BJ (cell line): ENCODE measurements around the gene UCP2. TPM values are rescaled to one million over a fixed set of nuclear protein-coding genes. Genes with fewer than 3 reads are reported as not detected.

Source experiments
- CTCF ChIA-PET: fragments of 350-600 bp; formaldehyde crosslinking; extraction: SDS; loops from one replicate; lab custom pipeline; 2021; ENCODE audit warnings: antibody characterized with exemption, inconsistent platforms; lab: Yijun Ruan, JAX
- POLR2A ChIA-PET: fragments of 300-600 bp; sonication (Branson Sonifier 250); formaldehyde crosslinking; extraction: SDS; loops from one replicate; lab custom pipeline; 2021; ENCODE audit warnings: antibody characterized with exemption; lab: Charles Lee
- DNase-seq: peaks from one replicate; pipeline ENCODE4 v3.0.0-alpha.2; 2011; ENCODE audit warnings: low read depth
- H3K27me3 ChIP-seq: 2 replicates; pipeline ENCODE4 v1.6.0; 2011; ENCODE audit warnings: low read length; ENCODE audit not compliant: control insufficient read depth, insufficient read depth
- H3K36me3 ChIP-seq: 2 replicates; pipeline ENCODE4 v1.5.1; 2011; ENCODE audit warnings: low read length; ENCODE audit not compliant: control insufficient read depth, insufficient read depth
- H3K4me3 ChIP-seq: 2 replicates; pipeline ENCODE4 v1.5.1; 2011; ENCODE audit warnings: low read depth, mild to moderate bottlenecking, control low read depth, low read length
- polyA plus RNA-seq: library from polyadenylated mRNA; depleted of rRNA; stranded (reverse); fragments of >200 nt; gene quantifications from 2 replicates; pipeline ENCODE4 v1.2.3, GENCODE V29; 2011
- TF ChIP-seq, protein P1 (sequence below): IDR thresholded peaks from 2 replicates; pipeline ENCODE4 v1.5.1; 2011; ENCODE audit warnings: low read depth, mild to moderate bottlenecking, control low read depth, inconsistent platforms, low read length, moderate library complexity; ENCODE audit not compliant: insufficient read depth

The UCP2 gene
- polyA plus RNA-seq, 1 experiment, result 26.6 TPM

DNA sequence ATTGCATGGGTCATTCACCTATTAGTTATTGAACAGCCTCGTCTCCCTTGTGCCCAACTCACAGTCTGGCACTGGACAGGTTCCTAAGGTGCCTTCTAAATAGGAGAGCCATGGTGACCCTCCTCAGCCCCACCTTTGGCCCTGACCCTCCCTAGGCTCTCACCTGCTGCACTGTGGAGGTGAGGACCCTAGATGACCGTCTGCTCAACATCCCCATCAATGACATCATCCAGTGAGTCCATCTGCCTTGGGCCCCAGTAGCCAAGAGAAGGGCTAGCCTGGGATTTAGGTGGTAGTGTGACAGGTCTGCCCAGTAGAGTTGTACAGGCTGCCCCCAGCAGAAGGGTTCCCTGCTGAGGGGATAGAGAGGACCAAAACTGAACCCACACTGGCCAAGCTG, 13.6 kb downstream of the UCP2 start:
- Histone ChIP-seq H3K4me3 (no peak overlapping the region), H3K36me3 (no peaks in the 10 kb centered on the region), H3K27me3 (no peaks in the 10 kb centered on the region)
- DNase-seq, result no peak
- ChIA-PET CTCF (no interaction called here), POLR2A (no interaction called here)
- TF ChIP-seq, protein P1, sequence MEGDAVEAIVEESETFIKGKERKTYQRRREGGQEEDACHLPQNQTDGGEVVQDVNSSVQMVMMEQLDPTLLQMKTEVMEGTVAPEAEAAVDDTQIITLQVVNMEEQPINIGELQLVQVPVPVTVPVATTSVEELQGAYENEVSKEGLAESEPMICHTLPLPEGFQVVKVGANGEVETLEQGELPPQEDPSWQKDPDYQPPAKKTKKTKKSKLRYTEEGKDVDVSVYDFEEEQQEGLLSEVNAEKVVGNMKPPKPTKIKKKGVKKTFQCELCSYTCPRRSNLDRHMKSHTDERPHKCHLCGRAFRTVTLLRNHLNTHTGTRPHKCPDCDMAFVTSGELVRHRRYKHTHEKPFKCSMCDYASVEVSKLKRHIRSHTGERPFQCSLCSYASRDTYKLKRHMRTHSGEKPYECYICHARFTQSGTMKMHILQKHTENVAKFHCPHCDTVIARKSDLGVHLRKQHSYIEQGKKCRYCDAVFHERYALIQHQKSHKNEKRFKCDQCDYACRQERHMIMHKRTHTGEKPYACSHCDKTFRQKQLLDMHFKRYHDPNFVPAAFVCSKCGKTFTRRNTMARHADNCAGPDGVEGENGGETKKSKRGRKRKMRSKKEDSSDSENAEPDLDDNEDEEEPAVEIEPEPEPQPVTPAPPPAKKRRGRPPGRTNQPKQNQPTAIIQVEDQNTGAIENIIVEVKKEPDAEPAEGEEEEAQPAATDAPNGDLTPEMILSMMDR, result no peak

DNA sequence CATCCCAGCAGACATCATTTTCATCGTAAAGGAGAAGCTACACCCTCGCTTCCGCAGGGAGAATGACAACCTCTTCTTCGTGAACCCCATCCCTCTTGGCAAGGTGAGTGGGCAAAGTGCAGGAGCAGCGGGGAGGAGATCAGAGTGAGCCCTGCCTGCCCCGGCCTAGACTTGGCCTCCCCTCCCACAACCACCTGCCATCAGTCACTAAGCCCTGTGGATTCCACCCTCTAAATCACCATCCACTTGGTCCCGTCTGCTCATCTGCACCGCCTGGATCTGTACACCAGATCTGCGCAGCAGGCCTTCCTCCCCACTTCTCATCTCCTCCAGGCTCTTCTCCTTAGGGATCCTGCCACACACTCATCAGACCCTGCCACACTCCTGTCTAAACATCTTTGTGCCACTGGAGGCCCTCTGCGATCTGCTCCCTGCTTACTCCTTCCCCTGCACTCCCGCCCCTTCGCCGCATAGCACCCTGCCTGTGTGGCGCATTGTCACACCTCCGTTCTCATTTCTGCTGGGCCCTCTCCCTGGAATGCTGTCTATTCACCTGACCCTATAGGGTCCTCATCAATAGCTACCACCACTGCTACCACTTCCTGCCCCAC, 14.2 kb downstream of the UCP2 start:
- ChIA-PET CTCF (no interaction called here), POLR2A (no interaction called here)
- TF ChIP-seq, protein P1, result no peak
- H3K4me3 ChIP-seq, result no peak overlapping the region
- no peak for DNase-seq
- H3K27me3 ChIP-seq, result no peaks in the 10 kb centered on the region
- H3K36me3 ChIP-seq, result no peaks in the 10 kb centered on the region

DNA sequence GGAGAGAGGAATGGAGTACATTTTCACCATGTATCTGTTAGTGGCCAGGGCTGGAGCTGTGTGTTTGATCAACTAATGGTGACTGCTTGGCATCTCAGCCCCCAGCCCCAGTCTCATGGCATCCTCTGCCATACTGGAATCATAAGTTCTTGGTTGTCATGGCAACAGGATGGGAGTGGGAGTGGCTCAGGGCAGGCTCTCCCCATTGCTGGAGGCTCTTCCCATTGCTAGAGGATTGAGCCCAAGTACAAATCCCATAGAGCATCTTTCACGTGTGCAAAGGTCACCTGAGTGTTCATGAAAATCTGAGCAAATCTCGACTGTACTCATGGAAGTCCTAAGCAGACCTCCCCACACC, 16.9 kb downstream of the UCP2 start:
- Histone ChIP-seq H3K27me3 (no peaks in the 10 kb centered on the region), H3K36me3 (no peaks in the 10 kb centered on the region), H3K4me3 (no peak overlapping the region)
- no peak for DNase-seq
- TF ChIP-seq, protein P1, result no peak
- ChIA-PET CTCF (no interaction called here), POLR2A (no interaction called here)

DNA sequence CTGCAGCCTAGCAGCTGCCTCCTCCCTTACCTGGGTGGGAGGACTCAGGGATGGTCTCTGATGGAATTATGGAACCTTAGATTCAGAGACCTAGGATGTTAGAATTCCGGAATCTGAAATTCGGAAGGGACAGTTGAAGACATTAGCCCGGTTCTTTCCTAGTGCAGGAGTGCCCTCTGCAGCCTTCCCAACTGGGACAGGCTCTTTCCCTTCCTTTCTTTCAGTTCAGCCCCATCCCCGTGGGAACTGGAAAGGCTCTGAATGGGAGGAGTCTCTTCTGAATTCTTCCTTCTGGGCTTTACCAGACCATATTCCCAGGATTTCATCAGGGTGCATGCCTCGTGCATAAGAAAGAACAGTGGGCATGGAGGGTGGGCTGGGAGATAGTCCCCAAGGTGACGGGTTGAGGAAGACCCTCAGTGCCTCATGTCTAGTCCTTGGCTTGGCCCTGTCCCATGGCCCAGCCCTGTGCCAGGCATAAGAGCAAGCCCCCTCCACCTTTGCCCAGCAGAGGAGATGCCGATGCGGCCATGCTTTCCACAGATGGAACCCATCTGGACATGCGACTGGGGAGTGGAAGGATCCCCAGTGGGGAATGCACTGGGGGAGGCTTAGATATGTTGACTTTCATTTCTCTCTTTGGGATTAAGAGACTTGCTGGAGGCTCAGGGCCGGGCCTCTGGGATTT, 17.4 kb downstream of the UCP2 start:
- TF ChIP-seq, protein P1, result no peak
- POLR2A ChIA-PET, result no interaction called here
- CTCF ChIA-PET, result interaction anchor here (0.6 to 2.0 kb wide), 7 partner anchors 8 to 484 kb away, joined by 3 to 10 read pairs (median 3); no protein-coding TSS in a partner anchor
- H3K27me3 ChIP-seq, result no peaks in the 10 kb centered on the region
- DNase-seq, result no peak
- no peak overlapping the region for H3K4me3 ChIP-seq
- H3K36me3 ChIP-seq, result no peaks in the 10 kb centered on the region

DNA sequence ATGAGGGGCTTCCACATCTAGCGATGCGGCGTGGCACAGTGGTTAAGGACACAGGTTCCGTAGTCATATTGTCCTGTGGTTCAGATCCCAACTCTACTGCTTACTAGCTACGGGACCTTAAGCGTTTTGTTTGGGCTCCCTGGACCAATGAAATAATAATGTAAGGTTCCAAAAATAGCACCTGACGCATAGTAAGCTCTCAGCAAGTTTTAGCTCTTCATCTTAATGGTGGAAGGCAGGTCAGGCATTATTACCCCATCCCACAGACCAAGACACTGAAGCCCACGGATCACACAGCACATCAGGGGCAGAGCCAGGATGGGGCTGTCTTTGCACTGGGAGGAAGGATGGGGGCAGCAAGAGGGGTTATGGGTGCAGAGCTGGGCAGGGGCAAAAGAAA, 18.8 kb downstream of the UCP2 start:
- CTCF ChIA-PET, result interaction anchor here (0.8 to 2.5 kb wide), 12 partner anchors 9 to 485 kb away, joined by 3 to 22 read pairs (median 4); partner anchors contain the start of genes C2CD3, PPME1, UCP2 and UCP3
- no peak overlapping the region for H3K4me3 ChIP-seq
- POLR2A ChIA-PET, result no interaction called here

More for the DNA sequence above, 18.8 kb downstream of the UCP2 start:
- TF ChIP-seq, protein P1, result no peak
- no peak for DNase-seq
- Histone ChIP-seq H3K36me3 (no peaks in the 10 kb centered on the region), H3K27me3 (no peaks in the 10 kb centered on the region)
